ENCODE measurements around the gene ZNF526.

DNA sequence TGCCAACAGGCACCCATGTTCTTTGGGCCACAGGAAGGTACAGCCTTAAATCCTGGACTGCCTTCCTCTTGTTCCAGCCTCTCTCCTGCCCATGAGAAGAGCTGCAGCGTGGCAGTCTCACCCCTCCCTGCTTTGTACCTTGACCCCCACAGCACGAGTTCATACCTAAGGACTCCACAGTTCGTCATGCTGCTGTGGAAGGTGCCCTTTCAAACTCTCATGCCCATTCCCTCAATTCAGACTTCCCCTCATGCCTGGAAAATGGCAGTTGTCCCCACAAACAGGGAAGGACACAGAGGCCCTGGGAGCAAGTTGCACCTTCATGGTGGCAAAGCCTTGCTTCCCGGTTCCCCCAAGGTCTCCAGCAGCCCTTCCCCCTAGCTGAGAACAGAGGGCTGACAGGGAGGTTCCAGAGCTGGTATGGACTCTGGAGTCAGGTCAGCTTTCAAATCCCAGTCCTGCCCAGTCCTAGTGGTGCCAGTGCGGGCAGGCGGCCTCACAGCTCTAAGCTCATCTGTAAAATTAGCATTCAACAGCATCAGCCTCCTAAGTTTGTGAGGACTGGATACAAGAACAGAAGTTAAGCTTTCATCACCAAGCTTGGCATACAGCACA lies 13.7 kb downstream of the ZNF526 start:
- TF ChIP-seq FOXM1 (IDR thresholded peaks at IDR 0.05; ENCODE audit: borderline replicate concordance) (no peak), ARNT (IDR thresholded peaks at IDR 0.05) (no peak), CTBP1 (IDR thresholded peaks at IDR 0.05; ENCODE audit: borderline replicate concordance) (no peak), SP1 (IDR thresholded peaks at IDR 0.05) (no peak), SUZ12 (IDR thresholded peaks at IDR 0.05) (no peak), ZNF384 (IDR thresholded peaks at IDR 0.05) (no peak), BHLHE40 (IDR thresholded peaks at IDR 0.05; ENCODE audit: borderline replicate concordance) (no peak), L3MBTL2 (conservative IDR thresholded peaks at IDR 0.05) (no peak)

All from HEK293T (cell line).